Hepatocyte (in vitro differentiated cells): ENCODE results near the gene PANK2.

ENCODE experiments used
- CTCF ChIP-seq: fragments of 200-600 bp; sonication (generic); IDR thresholded peaks from 2 replicates; pipeline ENCODE4 v1.5.1; 2016; ENCODE audit warnings: antibody characterized with exemption, mild to moderate bottlenecking; ENCODE audit not compliant: poor library complexity
- EZH2 ChIP-seq: fragments of 200-600 bp; sonication (generic); IDR thresholded peaks from 2 replicates; pipeline ENCODE4 v1.6.1; 2016; ENCODE audit warnings: antibody characterized with exemption, mild to moderate bottlenecking, borderline replicate concordance
- EZH2phosphoT487 ChIP-seq: fragments of 200-600 bp; sonication (generic); IDR thresholded peaks from one replicate; pipeline ENCODE4 v1.6.1; 2018; ENCODE audit warnings: antibody characterized with exemption, mild to moderate bottlenecking, low read depth, moderate library complexity; ENCODE audit not compliant: unreplicated experiment, severe bottlenecking

- TF ChIP-seq EZH2 (no peak), CTCF (no peak), EZH2phosphoT487 (no peak)
These were observed 34.7 kb upstream of the PANK2 start for GRCh38 chr20:3854462-3854871.
